Gastroesophageal sphincter (tissue), 3 donors: ENCODE results near the gene SERGEF.

Experiments used
- CTCF ChIP-seq, 4 experiments: fragments of 200-600 bp in 2 of 4; fragments of 450-650 bp in 2 of 4; sonication (generic) in 1 of 4; IDR thresholded peaks; one replicate each; pipeline ENCODE4 v1.5.1; 2017 to 2019; ENCODE audit warnings: antibody characterized with exemption in 4 of 4, mild to moderate bottlenecking in 2 of 4, moderate library complexity in 2 of 4
- POLR2A ChIP-seq, 2 donors: fragments of 450-650 bp; IDR thresholded peaks; one replicate each; pipeline ENCODE4 v1.6.1; 2017; ENCODE audit warnings: antibody characterized with exemption in 2 of 2, mild to moderate bottlenecking in 2 of 2, moderate library complexity in 1 of 2
- POLR2AphosphoS5 ChIP-seq: sonication (generic); formaldehyde crosslinking; IDR thresholded peaks from one replicate; pipeline ENCODE4 v1.6.1; 2017; ENCODE audit warnings: antibody characterized with exemption

- TF ChIP-seq CTCF (IDR thresholded peaks at IDR 0.05) (no peak), POLR2A (IDR thresholded peaks at IDR 0.05) (no peak), POLR2AphosphoS5 (no peak)
These were observed 259.7 kb downstream of the SERGEF start for GRCh38 chr11:17753153-17753552.
